ENCODE data around the gene CXADR.

Gene CXADR

DNA sequence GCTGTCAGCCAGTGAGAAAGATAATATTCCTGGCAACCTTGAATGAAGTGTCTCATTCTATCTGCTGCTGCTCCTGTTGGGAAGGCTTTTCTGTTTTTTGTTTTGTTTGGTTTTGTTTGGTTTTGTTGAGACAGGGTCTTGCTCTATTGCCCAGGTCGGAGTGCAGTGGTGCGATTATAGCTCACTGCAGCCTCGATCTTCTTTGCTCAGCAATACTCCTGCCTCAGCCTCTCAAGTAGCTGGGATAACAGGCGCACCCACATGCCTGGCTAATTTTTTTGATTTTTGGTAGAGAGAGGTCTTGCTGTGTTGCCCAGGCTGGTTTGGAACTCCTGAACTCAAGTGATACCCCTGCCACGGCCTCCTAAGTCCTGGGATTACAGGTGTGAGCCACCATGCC lies 62.2 kb downstream of the CXADR start:
- no peak for DNase-seq (ENCODE audit: low read depth)
- H3K4me3 ChIP-seq (ENCODE audit: control insufficient read depth, low read depth, low read length) = no peak overlapping the region
- TF ChIP-seq, protein P1, sequence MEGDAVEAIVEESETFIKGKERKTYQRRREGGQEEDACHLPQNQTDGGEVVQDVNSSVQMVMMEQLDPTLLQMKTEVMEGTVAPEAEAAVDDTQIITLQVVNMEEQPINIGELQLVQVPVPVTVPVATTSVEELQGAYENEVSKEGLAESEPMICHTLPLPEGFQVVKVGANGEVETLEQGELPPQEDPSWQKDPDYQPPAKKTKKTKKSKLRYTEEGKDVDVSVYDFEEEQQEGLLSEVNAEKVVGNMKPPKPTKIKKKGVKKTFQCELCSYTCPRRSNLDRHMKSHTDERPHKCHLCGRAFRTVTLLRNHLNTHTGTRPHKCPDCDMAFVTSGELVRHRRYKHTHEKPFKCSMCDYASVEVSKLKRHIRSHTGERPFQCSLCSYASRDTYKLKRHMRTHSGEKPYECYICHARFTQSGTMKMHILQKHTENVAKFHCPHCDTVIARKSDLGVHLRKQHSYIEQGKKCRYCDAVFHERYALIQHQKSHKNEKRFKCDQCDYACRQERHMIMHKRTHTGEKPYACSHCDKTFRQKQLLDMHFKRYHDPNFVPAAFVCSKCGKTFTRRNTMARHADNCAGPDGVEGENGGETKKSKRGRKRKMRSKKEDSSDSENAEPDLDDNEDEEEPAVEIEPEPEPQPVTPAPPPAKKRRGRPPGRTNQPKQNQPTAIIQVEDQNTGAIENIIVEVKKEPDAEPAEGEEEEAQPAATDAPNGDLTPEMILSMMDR (IDR thresholded peaks at IDR 0.05; ENCODE audit: control insufficient read depth, insufficient read depth, low read depth, low read length, missing control alignments) = no peak

DNA sequence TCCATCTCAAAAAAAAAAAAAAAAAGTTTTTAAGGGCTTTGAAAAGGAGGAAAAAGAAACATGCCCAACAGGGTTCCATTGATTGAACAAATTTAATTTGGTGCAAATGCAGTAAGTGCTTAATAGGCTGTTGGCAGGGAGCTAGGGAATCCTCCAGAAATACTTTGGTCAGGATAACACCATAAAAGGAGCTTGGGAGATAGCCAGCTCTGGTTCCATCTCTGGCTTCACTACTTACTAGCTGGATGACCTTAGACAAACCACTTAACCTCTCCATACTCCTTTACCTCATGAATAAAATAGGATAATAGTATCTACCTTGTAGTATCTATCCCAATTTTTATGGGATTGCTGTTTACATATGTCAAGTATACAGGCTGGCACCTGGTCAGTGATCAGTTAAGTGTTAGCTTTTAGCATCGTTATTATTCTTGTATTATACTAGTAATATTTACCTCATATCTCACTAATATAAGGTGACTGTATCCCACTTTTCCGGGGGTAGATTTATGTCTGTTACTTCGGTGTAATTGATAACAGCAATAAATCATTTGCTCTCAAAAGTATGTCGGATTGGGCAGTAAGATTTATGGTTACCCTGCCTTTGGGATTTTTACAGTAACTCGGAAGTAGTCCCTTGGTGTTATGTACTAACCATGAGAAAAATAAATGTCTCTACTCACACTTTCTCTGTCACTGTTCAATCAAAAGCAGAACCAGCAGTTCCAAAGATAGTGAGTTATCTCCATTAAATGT lies 63.4 kb downstream of the CXADR start:
- TF ChIP-seq, protein P1 (IDR thresholded peaks at IDR 0.05; ENCODE audit: control insufficient read depth, insufficient read depth, low read depth, low read length, missing control alignments) = no peak
- no peak overlapping the region for H3K4me3 ChIP-seq (ENCODE audit: control insufficient read depth, low read depth, low read length)
- DNase-seq (ENCODE audit: low read depth) = no peak

DNA sequence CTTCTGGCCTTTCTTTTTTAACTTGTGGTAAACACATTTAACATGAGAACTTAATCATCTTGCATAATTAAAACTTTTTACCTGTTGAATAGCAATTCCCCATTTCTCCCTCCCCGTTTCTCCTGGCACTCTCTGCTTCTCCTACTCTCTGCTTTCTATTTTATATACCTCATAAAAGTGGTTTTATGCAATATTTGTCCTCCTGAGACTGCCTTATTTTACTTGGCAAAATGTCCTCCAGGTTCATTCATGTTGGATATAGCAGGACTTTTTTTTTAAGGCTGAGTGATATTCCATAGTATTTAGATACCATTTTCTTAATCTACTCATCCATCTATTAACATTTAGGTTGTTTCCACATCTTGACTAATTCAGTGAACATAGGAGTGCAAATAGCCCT lies 64.9 kb downstream of the CXADR start:
- no peak overlapping the region for H3K4me3 ChIP-seq (ENCODE audit: control insufficient read depth, low read depth, low read length)
- TF ChIP-seq, protein P1 (IDR thresholded peaks at IDR 0.05; ENCODE audit: control insufficient read depth, insufficient read depth, low read depth, low read length, missing control alignments) = no peak
- DNase-seq (ENCODE audit: low read depth) = no peak

DNA sequence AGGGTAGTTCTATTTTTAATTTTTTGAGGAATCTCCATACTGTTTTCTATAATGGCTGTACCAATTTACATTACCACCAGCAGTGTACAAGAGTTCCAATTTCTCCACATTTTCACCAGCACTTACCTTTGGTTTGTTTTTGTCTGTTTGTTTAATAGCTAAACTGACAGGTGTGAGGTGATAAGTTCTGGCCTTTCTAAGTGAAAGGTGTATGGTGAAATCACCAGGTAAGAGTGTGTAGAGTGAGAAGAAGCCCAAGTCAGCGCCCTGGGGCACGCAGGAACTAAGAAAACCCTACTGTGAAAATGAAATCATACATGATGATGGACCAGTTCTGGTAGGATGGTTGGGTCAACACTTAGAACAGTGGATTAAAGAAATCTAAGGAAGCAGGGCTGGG lies 65.3 kb downstream of the CXADR start:
- no peak overlapping the region for H3K4me3 ChIP-seq (ENCODE audit: control insufficient read depth, low read depth, low read length)
- TF ChIP-seq, protein P1 (IDR thresholded peaks at IDR 0.05; ENCODE audit: control insufficient read depth, insufficient read depth, low read depth, low read length, missing control alignments) = no peak
- no peak for DNase-seq (ENCODE audit: low read depth)

DNA sequence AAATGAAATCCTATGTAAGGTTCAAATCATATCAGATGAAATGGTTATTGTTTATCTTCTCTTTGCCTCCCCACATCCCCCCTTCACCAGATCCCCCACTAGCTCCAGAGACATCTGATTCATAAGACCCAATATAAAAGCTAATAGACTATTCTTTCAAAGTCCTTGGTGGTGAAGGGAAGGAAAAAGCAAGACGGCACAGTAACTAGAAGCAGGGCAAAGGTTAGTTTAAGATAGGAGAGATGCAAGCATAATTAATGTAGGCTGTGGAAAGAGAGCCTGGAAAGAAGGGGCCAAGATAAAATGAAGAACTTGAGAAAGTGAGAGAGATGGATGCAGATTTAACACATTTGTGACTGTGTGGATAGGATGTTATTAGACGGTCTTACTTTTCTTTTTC lies 66.0 kb downstream of the CXADR start:
- no peak overlapping the region for H3K4me3 ChIP-seq (ENCODE audit: control insufficient read depth, low read depth, low read length)
- TF ChIP-seq, protein P1 (IDR thresholded peaks at IDR 0.05; ENCODE audit: control insufficient read depth, insufficient read depth, low read depth, low read length, missing control alignments) = no peak
- DNase-seq (ENCODE audit: low read depth) = no peak

DNA sequence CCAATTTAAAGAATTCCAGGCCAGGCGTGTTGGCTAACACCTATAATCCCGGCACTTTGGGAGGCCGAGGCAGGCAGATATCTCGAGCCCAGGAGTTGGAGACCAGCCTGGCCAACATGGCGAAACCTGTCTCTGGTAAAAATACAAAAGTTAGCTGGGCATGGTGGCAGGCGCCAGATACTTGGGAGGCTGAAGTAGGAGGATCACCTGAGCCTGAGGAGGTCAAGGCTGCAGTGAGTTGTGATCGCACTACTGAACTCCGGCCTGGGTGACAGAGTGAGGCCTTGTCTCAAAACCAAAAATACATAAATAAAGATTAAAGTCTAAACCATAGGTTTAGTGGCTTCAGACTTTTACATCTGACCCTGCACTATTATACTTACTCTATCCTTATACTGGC lies 67.5 kb downstream of the CXADR start:
- no peak for DNase-seq (ENCODE audit: low read depth)
- no peak overlapping the region for H3K4me3 ChIP-seq (ENCODE audit: control insufficient read depth, low read depth, low read length)
- TF ChIP-seq, protein P1 (IDR thresholded peaks at IDR 0.05; ENCODE audit: control insufficient read depth, insufficient read depth, low read depth, low read length, missing control alignments) = no peak

Measured in AG09309 (cell line).